GM18909 (cell line): ENCODE data around the gene CARD9.

Experiments
- ATAC-seq: cut with Tn5 transposase; IDR thresholded peaks from one replicate; pipeline ENCODE4 v1.9.1; 2021; ENCODE audit warnings: mild to moderate bottlenecking; ENCODE audit not compliant: unreplicated experiment, poor library complexity

CARD9 gene

GRCh38 chr9:136381966-136382513 is 8.6 kb upstream of the CARD9 start:
- ATAC-seq, result no peak

DNA sequence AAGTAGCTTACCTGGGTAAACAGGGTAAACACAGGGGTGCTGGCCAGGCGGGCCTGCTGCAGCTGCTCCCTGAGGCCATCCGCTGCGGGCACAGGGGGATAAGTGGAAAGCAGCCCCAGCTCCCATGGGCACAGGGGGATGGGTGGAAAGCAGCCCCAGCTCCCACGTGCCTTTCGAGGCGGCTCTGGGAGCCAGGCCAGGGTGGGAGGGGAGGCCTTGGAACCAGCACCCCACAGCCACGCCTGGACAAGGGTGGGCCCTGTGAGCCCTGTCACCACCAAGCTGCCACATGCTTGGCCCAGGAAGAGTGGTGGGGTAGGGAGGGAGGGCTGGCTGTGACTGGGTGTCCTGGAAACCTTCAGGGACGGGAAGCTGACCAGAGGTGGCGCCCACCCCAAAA is 7.8 kb upstream of the CARD9 start:
- no peak for ATAC-seq

DNA sequence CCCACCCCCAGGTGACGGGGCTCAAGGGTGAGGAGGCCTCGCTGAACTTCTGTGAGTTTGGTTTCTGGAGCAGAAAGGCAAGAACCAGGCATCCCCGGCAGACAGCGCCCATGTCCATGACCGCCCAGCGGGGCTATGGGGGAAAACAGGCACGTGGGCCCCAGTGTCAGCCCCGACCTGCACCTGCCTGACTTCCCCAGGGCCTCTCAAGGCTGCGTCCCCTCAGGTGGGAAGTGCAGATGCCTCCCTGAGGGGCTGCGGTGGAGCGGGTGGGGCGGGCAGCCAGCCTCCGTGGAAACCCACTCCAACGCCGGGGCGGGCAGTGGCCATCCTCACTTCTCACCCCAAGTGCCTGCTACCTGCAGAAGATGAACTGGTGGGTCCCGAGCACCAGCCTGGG is 6.9 kb upstream of the CARD9 start:
- ATAC-seq, result no peak

DNA sequence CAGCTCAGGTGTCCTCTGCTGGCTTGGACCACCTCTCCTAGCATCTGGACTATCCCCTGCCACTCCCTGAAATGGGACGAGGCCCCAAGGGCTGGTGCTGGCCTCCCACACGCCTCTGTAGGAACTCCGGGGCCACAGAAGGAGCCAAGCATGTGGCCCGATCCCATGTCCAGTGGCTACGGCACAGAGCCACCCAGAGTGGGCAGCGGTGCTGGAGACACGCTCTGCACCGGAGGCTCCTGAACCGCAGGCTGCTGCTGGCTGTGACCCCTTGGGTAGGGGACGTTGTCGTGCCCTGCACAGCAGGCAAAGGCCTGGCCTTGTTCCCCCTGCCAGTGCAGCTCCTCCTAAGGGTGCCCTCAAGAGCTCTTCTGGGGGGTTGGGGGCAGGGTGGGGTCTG is 6.4 kb upstream of the CARD9 start:
- no peak for ATAC-seq

- no peak for ATAC-seq
Observed at GRCh38 chr9:136379401-136379800, 5.9 kb upstream of the CARD9 start.

DNA sequence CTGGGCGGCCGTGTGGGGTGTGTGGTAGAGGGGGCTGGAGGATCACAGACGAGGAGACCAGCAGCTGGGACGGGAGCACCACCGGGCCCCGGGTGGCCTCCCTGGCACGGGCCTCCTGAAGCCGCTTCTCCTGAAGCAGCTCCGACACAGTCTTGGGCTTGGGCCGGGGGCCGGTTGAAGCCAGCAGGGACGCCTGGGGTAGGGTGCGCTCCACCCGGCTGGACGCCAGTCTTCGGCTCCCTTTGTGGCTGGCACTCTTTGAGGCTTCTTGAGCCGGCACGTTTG is 5.5 kb upstream of the CARD9 start:
- no peak for ATAC-seq

DNA sequence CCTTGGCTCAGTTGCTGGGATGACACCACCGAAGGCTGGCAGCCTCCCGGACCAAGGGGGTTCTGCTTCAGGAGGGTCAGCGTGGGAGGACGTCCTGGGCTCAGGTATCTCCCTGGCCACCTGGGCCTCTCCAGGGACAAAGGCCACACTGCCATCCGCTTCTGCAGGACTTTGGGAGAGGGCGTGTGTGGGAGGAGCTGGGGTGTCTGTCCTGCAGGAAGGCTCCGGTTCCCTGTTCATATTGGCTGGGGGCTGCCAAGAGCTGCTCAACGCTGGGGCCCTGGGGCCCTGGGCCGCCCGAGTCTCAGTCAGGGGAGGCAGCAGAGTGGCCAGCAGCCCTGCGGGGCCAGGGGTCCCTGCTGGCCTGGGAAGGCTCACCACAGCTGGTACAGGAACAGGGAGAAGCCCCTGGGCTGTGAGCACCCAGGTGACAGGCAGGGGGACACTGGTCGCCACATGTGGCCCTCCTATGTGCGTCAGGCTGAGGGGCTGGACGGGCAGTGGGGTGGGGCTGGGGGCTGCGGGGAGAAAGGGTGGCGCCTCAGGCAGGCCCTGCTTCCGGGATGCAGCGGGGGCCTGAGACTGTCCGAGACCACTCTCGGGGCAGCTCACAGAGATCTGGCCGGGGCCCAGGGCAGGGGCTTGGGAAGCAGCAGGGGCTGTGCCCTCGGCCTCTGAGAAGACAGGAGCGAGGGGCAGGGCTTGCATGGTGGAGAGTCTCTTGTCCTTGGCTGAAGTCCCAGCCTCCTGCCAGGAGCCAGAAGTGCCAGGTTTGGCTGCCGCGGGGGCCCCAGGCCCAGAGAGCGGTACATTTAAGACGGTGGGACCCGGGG is 4.9 kb upstream of the CARD9 start:
- ATAC-seq, result no peak

DNA sequence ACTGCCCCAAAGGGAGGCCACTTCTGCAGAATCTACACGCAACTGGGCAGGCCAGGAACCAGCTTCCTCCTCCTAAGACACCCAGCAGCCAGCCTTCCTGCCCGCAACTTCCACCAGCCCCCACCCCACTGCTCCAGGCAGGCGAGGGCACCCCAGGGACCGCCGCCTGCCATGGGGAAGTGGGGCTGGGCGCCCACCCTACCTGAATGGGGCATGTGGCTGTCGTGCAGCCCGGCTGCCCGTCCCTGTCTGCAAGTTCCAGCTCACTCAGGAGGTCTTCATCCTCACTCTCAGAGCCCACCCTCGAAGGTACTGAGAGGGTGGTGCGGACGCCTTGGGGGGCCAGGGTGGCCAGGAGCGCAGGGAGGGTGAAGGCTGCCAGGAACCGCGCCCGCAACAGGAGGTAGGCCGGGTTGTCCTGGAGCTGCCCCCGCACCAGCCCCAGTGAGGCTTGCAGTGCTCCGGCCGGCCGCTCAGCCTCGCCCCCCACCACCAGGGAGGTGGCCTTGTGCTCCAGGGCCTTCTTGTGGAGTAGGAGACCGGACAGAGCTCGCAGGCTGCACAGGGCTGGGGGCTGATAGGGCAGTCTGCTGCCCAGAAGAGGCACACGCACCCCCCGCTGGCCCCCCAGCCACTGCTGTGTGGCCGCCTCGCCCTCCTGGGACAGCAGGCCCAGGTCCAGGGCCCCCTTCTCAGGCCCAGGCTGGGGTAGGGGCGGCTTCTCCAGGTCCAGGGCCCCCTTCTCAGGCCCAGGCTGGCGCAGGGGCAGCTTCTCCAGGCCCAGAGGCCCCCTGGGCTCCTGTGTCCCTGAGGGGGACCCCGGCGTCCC is 4.1 kb upstream of the CARD9 start:
- no peak for ATAC-seq

DNA sequence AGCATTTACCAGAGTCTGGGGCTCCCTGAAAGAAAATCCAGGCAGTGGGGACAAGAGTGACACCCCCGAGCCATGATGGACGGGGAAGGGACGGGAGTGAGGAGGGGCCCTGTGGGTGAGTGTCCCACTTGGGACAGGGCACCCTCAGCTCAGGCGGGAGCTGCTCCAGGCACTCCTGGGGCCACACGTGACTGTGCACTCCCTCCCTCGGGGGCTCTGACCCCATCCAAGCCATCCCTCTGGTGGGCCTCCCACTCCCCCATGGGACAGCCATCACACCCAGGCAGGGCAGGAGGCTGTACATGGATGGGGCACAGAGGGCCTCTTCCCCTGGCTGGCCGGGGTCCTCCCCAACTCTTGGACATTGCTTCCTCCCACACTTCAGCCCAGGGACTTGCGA is 3.0 kb upstream of the CARD9 start:
- no peak for ATAC-seq

- no peak for ATAC-seq
Observed at GRCh38 chr9:136375096-136375495, 1.6 kb upstream of the CARD9 start.

- ATAC-seq, result no peak
Observed at GRCh38 chr9:136374183-136374575, 710 bp upstream of the CARD9 start.

GRCh38 chr9:136372561-136373299 is 739 bp downstream of the CARD9 start:
- ATAC-seq, result no peak

DNA sequence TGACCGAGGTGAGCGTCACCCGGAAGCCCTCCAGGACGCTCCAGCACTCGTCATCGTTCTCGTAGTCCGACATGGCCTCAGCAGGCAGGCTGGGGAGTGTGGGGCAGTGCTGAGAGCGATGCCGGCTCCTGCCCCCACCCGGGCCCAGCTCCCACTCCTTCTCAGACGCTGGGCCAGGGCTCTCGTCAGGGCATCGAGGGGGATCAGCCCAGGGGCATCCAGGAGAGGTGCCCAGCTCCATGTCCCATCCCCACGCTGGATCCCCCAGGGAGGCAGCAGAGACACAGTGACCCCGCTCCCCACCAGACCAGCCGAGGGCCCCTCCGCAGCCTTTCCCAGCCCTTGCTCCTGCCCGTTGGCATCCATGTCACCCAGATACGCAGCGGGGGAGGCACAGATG is 1.5 kb downstream of the CARD9 start:
- no peak for ATAC-seq

- ATAC-seq, result no peak
Observed at GRCh38 chr9:136371533-136371880, 2.0 kb downstream of the CARD9 start.

GRCh38 chr9:136370687-136371532 is 2.6 kb downstream of the CARD9 start:
- ATAC-seq, result no peak

GRCh38 chr9:136370037-136370436 is 3.4 kb downstream of the CARD9 start:
- no peak for ATAC-seq

- no peak for ATAC-seq
Observed at GRCh38 chr9:136368190-136368589, 5.3 kb downstream of the CARD9 start.

DNA sequence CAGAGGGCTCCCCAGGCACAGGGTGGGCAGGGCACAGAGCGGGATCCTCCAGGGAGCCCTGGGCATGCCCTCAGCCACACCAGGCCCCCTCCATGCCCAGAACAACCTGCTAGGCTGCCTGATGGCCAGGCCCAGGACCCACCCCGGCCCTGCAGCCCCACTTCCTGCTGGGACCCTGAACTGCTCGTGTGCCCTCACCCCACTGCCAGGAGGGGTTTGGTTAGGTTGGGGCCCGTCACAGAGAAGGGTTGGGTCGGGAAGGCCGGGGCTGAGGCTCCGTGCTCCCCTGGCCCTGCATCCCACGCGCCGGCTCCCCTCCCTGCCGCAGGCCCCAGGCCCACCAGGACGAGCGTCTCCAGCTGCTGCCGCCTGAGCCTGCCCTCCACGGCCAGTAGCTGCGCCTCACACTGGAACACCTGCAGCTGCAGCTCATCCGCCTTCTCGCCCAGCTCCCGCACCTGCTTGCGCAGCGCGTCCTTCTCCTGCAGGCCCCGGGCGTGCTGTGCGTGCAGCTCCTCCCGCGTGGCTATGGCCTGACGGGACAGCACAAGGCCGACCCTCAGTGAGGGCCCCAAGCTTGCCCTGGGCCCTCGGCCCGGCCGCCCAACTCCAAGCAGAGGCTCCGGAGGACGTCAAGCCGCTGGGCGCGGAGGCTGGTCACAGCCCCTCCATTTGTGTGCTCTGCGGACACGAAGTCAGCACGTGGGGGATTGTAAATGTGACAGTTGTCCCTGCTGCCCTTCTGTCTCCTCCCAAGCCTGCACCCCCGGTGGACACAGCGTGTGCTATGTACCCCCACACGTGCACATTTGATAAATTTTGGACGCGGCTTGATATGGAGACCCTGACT is 5.9 kb downstream of the CARD9 start:
- no peak for ATAC-seq

DNA sequence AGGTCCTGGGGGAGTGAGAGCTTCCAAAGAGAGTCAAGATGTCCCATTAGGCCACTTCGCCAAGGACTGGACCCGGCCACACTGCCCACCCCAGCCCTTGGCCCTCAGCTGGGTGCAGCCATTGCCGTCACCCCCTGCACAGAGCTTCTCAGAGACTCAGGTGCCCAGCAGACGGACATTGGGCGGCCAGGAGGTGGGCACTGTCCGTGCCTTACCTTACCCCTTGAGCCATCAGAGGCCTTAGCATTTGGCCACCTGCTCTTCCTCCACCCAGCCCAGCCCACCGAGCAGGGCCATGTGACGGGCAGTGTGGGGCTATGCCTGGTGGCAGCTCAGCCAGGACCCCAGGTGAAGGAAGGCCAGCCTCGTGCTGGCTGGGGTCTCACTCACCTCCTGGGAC is 6.6 kb downstream of the CARD9 start:
- no peak for ATAC-seq
